Duodenal mucosa (tissue), 2 donors: ENCODE results near the gene CDC42BPA.

Experiments
- H3K27ac ChIP-seq: one replicate; pipeline ENCODE4 v1.7.0; 2013; ENCODE audit warnings: low read depth, low read length
- H3K27me3 ChIP-seq, 2 donors: one replicate each; pipeline ENCODE4 v1.7.0; 2013; ENCODE audit warnings: low read length in 2 of 2, control low read depth in 1 of 2; ENCODE audit not compliant: insufficient read depth in 2 of 2, control insufficient read depth in 1 of 2
- H3K36me3 ChIP-seq, 2 donors: one replicate each; pipeline ENCODE4 v1.7.0; 2013; ENCODE audit warnings: low read length in 2 of 2, control low read depth in 1 of 2; ENCODE audit not compliant: insufficient read depth in 2 of 2, control insufficient read depth in 1 of 2
- H3K4me1 ChIP-seq, 2 donors: one replicate each; pipeline ENCODE4 v1.7.0; 2013; ENCODE audit warnings: low read length in 2 of 2, control low read depth in 1 of 2; ENCODE audit not compliant: insufficient read depth in 2 of 2, control insufficient read depth in 1 of 2
- H3K4me3 ChIP-seq, 2 donors: one replicate each; pipeline ENCODE4 v1.7.0; 2013; ENCODE audit warnings: low read length in 2 of 2, low read depth in 1 of 2
- H3K9ac ChIP-seq, 2 donors: one replicate each; pipeline ENCODE4 v1.7.0; 2013; ENCODE audit warnings: low read length in 2 of 2, low read depth in 1 of 2
- H3K9me3 ChIP-seq, 2 donors: one replicate each; pipeline ENCODE4 v1.7.0; 2013; ENCODE audit warnings: low read length in 2 of 2, control low read depth in 1 of 2; ENCODE audit not compliant: control insufficient read depth in 1 of 2

The CDC42BPA gene

DNA sequence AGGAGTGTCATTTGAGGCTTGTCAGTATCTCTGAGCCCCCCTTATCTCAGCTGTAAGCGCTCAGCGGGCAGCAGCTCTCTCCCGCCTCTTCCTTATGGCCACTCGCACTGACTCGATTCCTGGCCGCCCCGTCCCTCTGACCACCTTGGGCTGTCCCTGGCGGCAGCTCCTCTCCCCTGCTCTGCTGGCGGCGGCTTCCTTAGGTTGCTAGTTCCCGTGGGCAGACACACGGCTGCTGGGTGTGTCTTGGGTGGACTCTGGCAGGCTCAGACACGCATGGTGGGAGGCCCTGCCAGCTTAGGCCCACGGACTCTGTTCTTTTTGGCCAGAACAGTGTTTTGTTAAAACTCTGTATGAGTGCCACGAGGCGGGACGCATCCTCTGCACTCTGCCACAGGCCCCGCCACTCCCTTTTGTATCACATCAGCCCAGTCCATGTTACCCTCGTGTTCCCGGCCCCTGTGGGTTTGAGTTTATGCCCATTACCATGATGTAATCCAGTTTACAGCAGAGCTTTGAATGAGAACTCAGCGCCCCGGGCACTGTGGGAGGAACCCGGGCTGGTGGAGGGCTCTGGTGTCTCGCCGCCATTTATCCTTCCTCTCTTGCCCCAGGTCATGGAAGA lies 332.3 kb downstream of the CDC42BPA start:
- Histone ChIP-seq H3K36me3 (peaks cover 21 to 55% of the 10 kb centered on the region in 2 donors), H3K27ac (no peak overlapping the region), H3K27me3 (no peaks in the 10 kb centered on the region), H3K4me3 (no peak overlapping the region), H3K9ac (no peak overlapping the region), H3K4me1 (peaks cover 34 to 45% of the 10 kb centered on the region in 2 donors), H3K9me3 (no peaks in the 10 kb centered on the region)

DNA sequence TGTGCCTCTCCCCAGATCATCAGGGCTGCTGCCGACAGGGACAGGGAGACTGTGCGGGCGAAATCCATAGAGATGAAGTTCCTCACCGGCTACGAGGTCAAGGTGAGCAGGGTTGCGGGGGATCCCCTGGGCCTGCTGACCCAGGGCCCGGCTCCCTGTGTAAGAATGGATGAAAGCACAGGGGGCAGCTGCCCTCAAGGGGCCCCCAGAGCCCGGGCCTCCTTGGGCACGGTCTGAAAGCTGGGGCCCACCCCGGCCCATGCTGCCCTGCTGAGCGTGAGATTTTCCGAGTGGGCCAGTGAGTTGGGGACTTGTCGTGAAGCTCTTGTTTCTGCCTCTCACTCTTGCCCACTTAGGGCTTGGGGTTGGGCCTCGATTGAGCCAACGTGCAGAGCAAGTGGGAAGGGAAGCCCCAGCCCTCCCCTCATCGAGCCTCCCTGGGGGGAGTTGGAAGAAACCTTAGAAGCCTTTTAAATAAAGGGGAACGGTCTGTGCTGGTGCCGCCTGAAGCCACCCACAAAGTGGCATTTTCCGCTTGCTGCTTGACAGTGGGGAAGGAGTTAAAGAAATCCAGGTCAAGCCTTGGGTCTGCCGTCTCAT lies 333.0 kb downstream of the CDC42BPA start:
- Histone ChIP-seq H3K27ac (no peak overlapping the region), H3K4me3 (no peak overlapping the region), H3K27me3 (no peaks in the 10 kb centered on the region), H3K9ac (no peak overlapping the region), H3K9me3 (no peaks in the 10 kb centered on the region), H3K4me1 (peaks cover 28 to 39% of the 10 kb centered on the region in 2 donors), H3K36me3 (peaks cover 21 to 57% of the 10 kb centered on the region in 2 donors)

DNA sequence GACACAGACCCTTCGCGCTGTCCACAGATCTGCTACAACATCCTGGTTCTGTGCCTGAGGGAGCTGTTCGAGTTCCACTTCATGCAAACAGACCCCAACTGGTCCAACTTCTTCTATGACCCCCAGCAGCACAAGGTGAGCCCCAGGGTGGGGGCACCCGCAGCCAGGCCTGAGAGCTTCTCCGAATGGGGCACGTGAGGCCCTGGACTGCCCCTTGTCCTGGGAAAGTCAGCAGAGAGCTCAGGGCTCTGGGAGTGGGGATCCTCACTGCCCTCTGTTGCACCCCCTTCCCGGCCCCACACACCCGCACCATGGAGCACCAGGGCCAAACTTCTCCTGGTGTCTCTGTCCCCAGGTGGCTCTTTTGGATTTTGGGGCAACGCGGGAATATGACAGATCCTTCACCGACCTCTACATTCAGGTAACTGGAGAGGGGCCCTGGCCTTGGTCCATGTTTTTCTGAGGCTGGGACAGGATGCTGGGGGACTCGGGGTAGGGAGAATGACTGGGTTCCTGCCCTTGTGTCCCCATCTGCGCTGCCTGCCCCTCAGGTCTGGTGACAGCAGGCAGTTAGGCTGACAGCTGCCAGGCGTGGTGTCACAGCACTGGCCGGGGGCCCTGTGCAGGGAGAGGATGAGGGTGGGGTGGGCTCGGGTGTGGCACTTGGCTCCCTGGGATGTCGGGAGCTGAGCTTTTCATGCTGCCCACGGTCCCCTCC lies 333.6 kb downstream of the CDC42BPA start:
- peaks cover 22 to 32% of the 10 kb centered on the region in 2 donors for H3K4me1 ChIP-seq
- no peak overlapping the region for H3K9ac ChIP-seq
- no peak overlapping the region for H3K27ac ChIP-seq
- H3K9me3 ChIP-seq, result no peaks in the 10 kb centered on the region
- no peaks in the 10 kb centered on the region for H3K27me3 ChIP-seq
- H3K4me3 ChIP-seq, result no peak overlapping the region
- peaks cover 21 to 63% of the 10 kb centered on the region in 2 donors for H3K36me3 ChIP-seq

DNA sequence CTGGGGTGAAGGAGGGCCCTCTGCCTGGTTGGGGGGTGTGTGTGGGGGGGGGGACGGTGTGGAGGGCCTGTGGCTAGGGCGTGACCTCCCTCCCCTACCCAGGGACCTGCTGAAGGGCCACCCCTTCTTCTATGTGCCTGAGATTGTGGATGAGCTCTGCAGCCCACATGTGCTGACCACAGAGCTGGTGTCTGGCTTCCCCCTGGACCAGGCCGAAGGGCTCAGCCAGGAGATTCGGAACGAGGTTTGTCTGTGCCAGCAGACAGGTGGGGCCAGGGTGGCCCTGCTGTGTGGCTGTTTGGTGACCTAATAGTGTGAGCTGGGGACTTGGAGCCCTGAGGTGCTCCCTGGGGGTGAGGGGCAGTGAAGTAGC lies 334.3 kb downstream of the CDC42BPA start:
- H3K9ac ChIP-seq, result no peak overlapping the region

DNA sequence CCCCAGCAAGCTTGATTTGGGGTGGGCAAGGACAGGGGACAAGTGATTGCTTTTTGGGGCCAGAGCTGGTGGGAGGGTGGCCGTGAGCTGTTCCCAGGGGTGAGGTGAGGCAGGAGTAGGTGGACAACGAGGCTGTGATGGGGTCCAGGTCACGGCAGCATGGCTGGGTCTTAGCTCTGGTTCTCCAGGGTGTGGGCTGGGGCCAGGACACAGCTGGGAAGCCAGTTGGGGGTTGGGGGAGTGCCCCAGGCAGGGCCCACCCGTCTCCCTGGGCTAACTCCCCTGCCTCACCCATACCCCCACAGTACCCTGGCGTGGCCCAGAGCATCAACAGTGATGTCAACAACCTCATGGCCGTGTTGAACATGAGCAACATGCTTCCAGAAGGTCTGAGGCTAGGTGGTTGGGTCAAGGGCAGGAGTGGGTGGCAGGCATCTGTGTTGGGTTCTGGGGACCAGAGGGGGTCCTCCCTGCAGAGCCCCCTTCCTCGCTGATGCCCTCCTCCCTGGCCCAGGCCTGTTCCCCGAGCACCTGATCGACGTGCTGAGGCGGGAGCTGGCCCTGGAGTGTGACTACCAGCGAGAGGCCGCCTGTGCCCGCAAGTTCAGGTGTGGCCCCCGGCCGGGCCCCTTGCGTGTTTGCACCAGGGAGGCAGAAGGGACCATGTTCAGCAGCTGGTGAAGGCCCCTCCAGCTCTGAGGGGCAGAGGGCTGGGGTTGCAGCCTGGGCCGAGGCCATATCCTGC lies 334.9 kb downstream of the CDC42BPA start:
- no peak overlapping the region for H3K4me3 ChIP-seq
- H3K9ac ChIP-seq, result no peak overlapping the region
- H3K27me3 ChIP-seq, result no peaks in the 10 kb centered on the region
- peaks cover 21 to 71% of the 10 kb centered on the region in 2 donors for H3K36me3 ChIP-seq
- H3K4me1 ChIP-seq, result peaks cover 9 to 20% of the 10 kb centered on the region in 2 donors
- no peaks in the 10 kb centered on the region for H3K9me3 ChIP-seq
- H3K27ac ChIP-seq, result no peak overlapping the region

More for the DNA sequence above, 334.3 kb downstream of the CDC42BPA start:
- Histone ChIP-seq H3K27me3 (no peaks in the 10 kb centered on the region), H3K9me3 (no peaks in the 10 kb centered on the region), H3K4me1 (peaks cover 15 to 25% of the 10 kb centered on the region in 2 donors), H3K27ac (no peak overlapping the region), H3K36me3 (peaks cover 21 to 66% of the 10 kb centered on the region in 2 donors), H3K4me3 (no peak overlapping the region)

DNA sequence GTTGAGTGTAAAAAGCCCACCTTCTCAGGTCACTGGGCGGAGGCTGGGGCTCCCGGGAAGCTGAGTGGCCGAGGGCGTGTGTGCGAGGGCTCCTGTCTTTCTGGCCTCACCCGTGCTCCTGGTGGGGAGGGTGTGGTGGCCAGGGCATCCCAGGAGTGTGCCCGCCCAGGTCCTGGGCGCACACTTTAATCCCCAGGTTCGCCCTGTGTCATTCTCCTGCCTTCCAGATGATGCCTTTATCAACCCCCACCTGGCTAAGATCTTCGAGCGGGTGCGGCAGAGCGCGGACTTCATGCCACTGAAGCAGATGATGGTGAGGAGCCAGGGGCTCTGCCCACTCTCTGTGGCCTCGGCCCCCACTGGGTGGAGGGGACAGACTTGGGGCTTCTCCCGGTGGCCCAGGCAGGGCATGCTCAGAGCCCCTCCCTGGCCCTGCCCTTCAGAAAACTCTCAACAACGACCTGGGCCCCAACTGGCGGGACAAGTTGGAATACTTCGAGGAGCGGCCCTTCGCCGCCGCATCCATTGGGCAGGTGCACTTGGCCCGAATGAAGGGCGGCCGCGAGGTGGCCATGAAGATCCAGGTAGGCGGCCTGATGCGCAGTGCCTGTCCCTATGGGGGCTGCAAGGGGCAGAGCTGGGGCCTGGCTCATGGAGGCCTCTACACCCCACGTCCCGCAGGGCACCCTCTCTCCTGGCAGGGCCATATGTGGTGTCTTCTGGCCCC lies 335.7 kb downstream of the CDC42BPA start:
- Histone ChIP-seq H3K27me3 (no peaks in the 10 kb centered on the region), H3K27ac (no peak overlapping the region), H3K4me1 (peaks cover 1 to 12% of the 10 kb centered on the region in 2 donors), H3K4me3 (no peak overlapping the region), H3K9ac (no peak overlapping the region), H3K36me3 (peaks cover 21 to 76% of the 10 kb centered on the region in 2 donors), H3K9me3 (no peaks in the 10 kb centered on the region)

DNA sequence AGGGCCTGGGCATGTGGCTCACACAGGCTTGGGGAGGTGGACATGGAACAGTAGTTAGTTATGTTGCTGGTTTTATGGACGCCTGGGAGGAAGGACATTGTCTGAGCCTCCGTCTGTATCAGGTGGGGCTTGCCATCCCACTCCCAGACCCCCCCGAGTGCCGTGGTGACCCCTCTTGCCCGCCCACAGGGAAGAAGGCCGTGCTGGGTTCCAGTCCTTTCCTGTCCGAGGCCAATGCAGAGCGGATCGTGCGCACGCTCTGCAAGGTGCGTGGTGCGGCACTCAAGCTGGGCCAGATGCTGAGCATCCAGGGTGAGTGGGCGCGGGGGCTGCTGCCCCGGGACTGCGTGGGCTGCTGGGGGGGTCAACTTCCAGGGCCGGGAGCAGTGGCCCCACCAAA lies 336.5 kb downstream of the CDC42BPA start:
- H3K36me3 ChIP-seq, result peaks cover 18 to 74% of the 10 kb centered on the region in 2 donors
- no peak overlapping the region for H3K27ac ChIP-seq
- no peak overlapping the region for H3K9ac ChIP-seq
- no peaks in the 10 kb centered on the region for H3K27me3 ChIP-seq
- H3K9me3 ChIP-seq, result no peaks in the 10 kb centered on the region
- no peak overlapping the region for H3K4me3 ChIP-seq
- peaks cover 0 to 4% of the 10 kb centered on the region in 2 donors for H3K4me1 ChIP-seq

DNA sequence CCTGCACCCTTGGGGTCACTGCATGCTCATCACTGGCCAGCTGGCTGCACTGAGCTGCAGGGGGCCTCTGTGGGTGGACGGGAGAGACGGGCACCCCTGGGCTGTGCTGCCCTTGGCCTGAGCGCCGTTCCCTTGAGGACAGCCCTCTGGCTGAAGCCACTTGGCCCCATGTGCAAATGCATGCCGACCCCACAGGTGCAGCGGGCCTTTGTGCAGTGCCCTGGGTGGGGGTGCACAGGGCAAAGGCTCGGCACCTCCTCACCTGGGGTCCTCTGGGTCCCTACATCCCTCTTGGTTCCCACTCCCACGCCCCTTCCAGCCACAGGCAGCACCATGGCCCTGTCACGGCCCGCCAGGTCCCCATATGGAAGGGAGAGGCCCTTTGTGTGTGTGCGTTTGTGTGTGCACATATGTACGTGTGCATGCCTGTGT lies 336.9 kb downstream of the CDC42BPA start:
- Histone ChIP-seq H3K9me3 (no peaks in the 10 kb centered on the region), H3K4me3 (no peak overlapping the region), H3K9ac (no peak overlapping the region), H3K27ac (no peak overlapping the region), H3K36me3 (peaks cover 13 to 70% of the 10 kb centered on the region in 2 donors), H3K4me1 (no peaks in the 10 kb centered on the region), H3K27me3 (no peaks in the 10 kb centered on the region)

DNA sequence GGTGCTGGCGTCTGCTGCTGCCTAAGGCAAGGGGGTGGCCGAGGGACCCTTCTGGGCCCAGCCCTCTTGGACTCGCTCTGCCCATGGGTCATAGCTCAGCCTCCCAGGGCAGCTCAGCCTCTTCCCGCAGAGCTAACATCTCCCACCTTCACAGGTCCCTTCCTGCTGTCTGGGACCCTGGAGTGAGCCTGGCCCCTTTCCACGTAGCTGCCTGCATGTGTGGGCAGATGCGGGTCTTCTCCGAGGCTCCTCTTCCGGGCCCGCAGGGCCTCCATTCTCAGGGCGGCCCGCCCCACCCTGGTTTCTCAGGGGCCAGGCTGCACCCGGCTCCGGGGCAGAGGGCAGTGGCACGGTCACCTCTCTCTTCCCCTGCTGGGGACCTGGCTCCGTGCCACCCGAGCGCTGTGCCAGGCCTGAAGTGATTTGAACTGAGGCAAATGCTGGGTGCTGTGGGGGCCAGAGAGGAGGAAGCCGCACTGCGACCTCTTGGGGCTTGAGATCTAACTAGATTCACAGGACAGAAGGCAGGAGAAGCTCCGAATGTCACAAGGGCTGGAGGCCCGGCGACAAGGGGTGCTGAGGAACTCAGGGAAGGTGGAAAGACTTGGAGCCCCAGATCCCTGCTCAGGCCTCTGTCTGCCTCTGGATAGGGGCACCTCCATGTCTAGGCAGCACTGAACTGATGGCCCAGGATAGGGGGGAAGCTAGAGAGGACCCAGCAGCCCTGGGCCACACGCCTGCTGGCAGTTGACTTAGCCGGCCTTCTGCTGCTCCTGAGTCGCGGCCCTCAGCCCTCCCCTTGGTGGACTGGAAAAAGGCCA lies 337.5 kb downstream of the CDC42BPA start:
- no peak overlapping the region for H3K9ac ChIP-seq
- H3K27ac ChIP-seq, result no peak overlapping the region
- peaks cover 11 to 63% of the 10 kb centered on the region in 2 donors for H3K36me3 ChIP-seq

More for the DNA sequence above, 337.5 kb downstream of the CDC42BPA start:
- Histone ChIP-seq H3K9me3 (no peaks in the 10 kb centered on the region), H3K27me3 (no peaks in the 10 kb centered on the region), H3K4me1 (no peaks in the 10 kb centered on the region), H3K4me3 (no peak overlapping the region)
